ENCODE data around the gene SNX17.
"Not testable (repeated sequence)": the region's sequence is repeated elsewhere in the genome, so short reads cannot be mapped to it uniquely, and the experiment has no call there.

SNX17 gene

GRCh38 chr2:27400348-27401135 is 30.1 kb downstream of the SNX17 start:
- DNase-seq = no peak

- peak; percentile 92 for DNase-seq
Observed at GRCh38 chr2:27407798-27408491, 37.5 kb downstream of the SNX17 start.

- peak; percentile 53 for DNase-seq
Observed at GRCh38 chr2:27408601-27409320, 38.3 kb downstream of the SNX17 start.

GRCh38 chr2:27409321-27410073 is 39.1 kb downstream of the SNX17 start, which contains the start of gene PPM1G:
Gene PPM1G (minus strand): TSS chr2:27409591. CDS start chr2:27409422, 169 bp downstream.
- peak; percentile 98 for DNase-seq

GRCh38 chr2:27412419-27413152 is 42.2 kb downstream of the SNX17 start:
- DNase-seq = no peak

- DNase-seq = no peak
Observed at GRCh38 chr2:27416151-27416550, 45.7 kb downstream of the SNX17 start.

- no peak for DNase-seq
Observed at GRCh38 chr2:27420996-27421395, 50.6 kb downstream of the SNX17 start.

GRCh38 chr2:27421660-27422250 is 51.3 kb downstream of the SNX17 start:
- no peak for DNase-seq

- no peak for DNase-seq
Observed at GRCh38 chr2:27422958-27423357, 52.5 kb downstream of the SNX17 start.

GRCh38 chr2:27425039-27425438 is 54.6 kb downstream of the SNX17 start:
- not testable (repeated sequence) for DNase-seq

Data from NCI-H82 (cell line).